Right lobe of liver (tissue), 6 donors: Measurements from ENCODE around the gene AP5S1. TPM values are rescaled to one million over a fixed set of nuclear protein-coding genes. Genes with fewer than 3 reads are reported as not detected.

ENCODE experiments used
- ATAC-seq, 4 donors: fragments of 200-7000 bp; cut with Tn5 transposase; one replicate each; pipeline ENCODE4 v1.9.1; 2020; ENCODE audit warnings: mild to moderate bottlenecking in 4 of 4, moderate library complexity in 4 of 4
- DNase-seq, 3 donors: peaks; one replicate each; pipeline ENCODE4 v3.0.0-alpha.2; 2020
- H3K27ac ChIP-seq, 3 donors: fragments of 200-600 bp; one replicate each; pipeline ENCODE4 v1.8.0; 2022
- H3K27me3 ChIP-seq, 2 donors: fragments of 200-600 bp; one replicate each; pipeline ENCODE4 v1.8.0; 2022
- H3K36me3 ChIP-seq, 4 donors: fragments of 200-600 bp; sonication (generic) in 1 of 4; one replicate each; pipeline versions ENCODE4 v1.5.1 to v1.8.0; 2017 to 2022; ENCODE audit warnings: control low read depth in 1 of 4
- H3K4me1 ChIP-seq, 4 donors: fragments of 200-600 bp; sonication (generic) in 1 of 4; one replicate each; pipeline versions ENCODE4 v1.5.1 to v1.8.0; 2017 to 2022; ENCODE audit warnings: control low read depth in 1 of 4
- H3K4me3 ChIP-seq, 3 donors: fragments of 200-600 bp; one replicate each; pipeline ENCODE4 v1.8.0; 2022
- H3K9me3 ChIP-seq, 4 donors: fragments of 200-600 bp; sonication (generic) in 1 of 4; one replicate each; pipeline versions ENCODE4 v1.5.1 to v1.8.0; 2017 to 2022; ENCODE audit warnings: control low read depth in 1 of 4
- CTCF ChIP-seq, 4 donors: fragments of 200-600 bp in 3 of 4; fragments of 450-650 bp in 1 of 4; IDR thresholded peaks; one replicate each; pipeline versions ENCODE4 v1.5.1 to v1.8.0; 2016 to 2022; ENCODE audit warnings: antibody characterized with exemption in 4 of 4, mild to moderate bottlenecking in 2 of 4
- POLR2A ChIP-seq: fragments of 450-650 bp; IDR thresholded peaks from one replicate; pipeline ENCODE4 v1.6.1; 2017; ENCODE audit warnings: antibody characterized with exemption, mild to moderate bottlenecking
- WGBS: methylation state at CpG from one replicate; pipeline ENCODE4 v1.1.6; 2018; ENCODE audit warnings: low coverage, low lambda C conversion rate; ENCODE audit not compliant: insufficient coverage; ENCODE audit errors: missing lambda C conversion rate; 5-methylcytosine and 5-hydroxymethylcytosine counted together
- intact Hi-C, 2 donors: fragments of 100-400 bp; cut with DNase I; formaldehyde crosslinking; loops; one replicate each; pipeline versions ENCODE4 v1.11.2 to v1.14.1; 2022
- total RNA-seq, 6 experiments: library from RNA; depleted of rRNA in 2 of 6; stranded (reverse); fragments of >200 nt in 2 of 6; fragmentation: NEBNext Ultra II Directional in 3 of 6; extraction: Animal tissue kit (Norgen Biotek cat#: 25700) in 3 of 6; gene quantifications; one replicate each; pipeline versions ENCODE4 v1.1.0 to v1.2.4, GENCODE V29; 2016 to 2023
- donor health status: DM: no; HTN: yes; CAD: no.
- donor health status: DM: no; HTN: no; CAD: no.
- donor health status: DM: no; HTN: no; CAD: no.
- donor health status: DM: no; HTN: yes; CAD: no.
- donor health status: DM: no; HTN: yes; CAD: no.

The AP5S1 gene
- total RNA-seq, 6 experiments from 2014 or later, result 7.7 to 16.1 (median 9.5) TPM

GRCh38 chr20:3873507-3873906 lies 53.2 kb downstream of the AP5S1 start:
- TF ChIP-seq POLR2A (no peak), CTCF (IDR thresholded peaks at IDR 0.05) (no peak)
- Histone ChIP-seq H3K9me3 (no peaks in the 10 kb centered on the region), H3K4me3 (no peak overlapping the region), H3K27me3 (no peaks in the 10 kb centered on the region), H3K36me3 (peaks cover 0 to 14% (median 4%) of the 10 kb centered on the region in 4 donors), H3K27ac (no peak overlapping the region), H3K4me1 (no peaks in the 10 kb centered on the region)
- DNase-seq, result no peak
- ATAC-seq, result no peak
- WGBS, result 96% methylated on average over 5 of the region's 5 CpGs
- intact Hi-C loops, result no loop called here

GRCh38 chr20:3874194-3874844 lies 54.0 kb downstream of the AP5S1 start:
- 69% methylated on average over 2 of the region's 3 CpGs for WGBS
- DNase-seq (no peak), ATAC-seq (no peak)
- Histone ChIP-seq H3K4me1 (no peaks in the 10 kb centered on the region), H3K27ac (no peak overlapping the region), H3K9me3 (no peaks in the 10 kb centered on the region), H3K36me3 (peaks cover 0 to 14% (median 4%) of the 10 kb centered on the region in 4 donors), H3K27me3 (no peaks in the 10 kb centered on the region), H3K4me3 (no peak overlapping the region)
- TF ChIP-seq POLR2A, result no peak
- TF ChIP-seq CTCF (IDR thresholded peaks at IDR 0.05), result no peak
- intact Hi-C loops, result no loop called here

GRCh38 chr20:3875378-3875974 lies 55.1 kb downstream of the AP5S1 start:
- peak in 3 of 4 donors; percentile 27 to 43 (median 31) for ATAC-seq

GRCh38 chr20:3876000-3876399 lies 55.7 kb downstream of the AP5S1 start:
- no peak overlapping the region for H3K4me3 ChIP-seq
- DNase-seq (no peak), ATAC-seq (no peak)
- H3K4me1 ChIP-seq, result no peaks in the 10 kb centered on the region
- H3K27ac ChIP-seq, result no peak overlapping the region
- intact Hi-C loops, result no loop called here
- no peaks in the 10 kb centered on the region for H3K27me3 ChIP-seq
- H3K9me3 ChIP-seq, result no peaks in the 10 kb centered on the region
- TF ChIP-seq CTCF (IDR thresholded peaks at IDR 0.05) (no peak), POLR2A (no peak)
- H3K36me3 ChIP-seq, result peaks cover 0 to 14% (median 4%) of the 10 kb centered on the region in 4 donors
- 90% methylated on average over 1 of the region's 1 CpG for WGBS

More at GRCh38 chr20:3875378-3875974, 55.1 kb downstream of the AP5S1 start:
- no peaks in the 10 kb centered on the region for H3K27me3 ChIP-seq
- WGBS, result 75% methylated on average over 8 of the region's 9 CpGs
- DNase-seq, result no peak
- H3K9me3 ChIP-seq, result no peaks in the 10 kb centered on the region
- no peak for TF ChIP-seq CTCF (IDR thresholded peaks at IDR 0.05)
- TF ChIP-seq POLR2A, result no peak
- no peak overlapping the region for H3K27ac ChIP-seq
- intact Hi-C loops, result no loop called here
- H3K4me1 ChIP-seq, result no peaks in the 10 kb centered on the region
- H3K36me3 ChIP-seq, result peaks cover 0 to 14% (median 4%) of the 10 kb centered on the region in 4 donors
- H3K4me3 ChIP-seq, result no peak overlapping the region
